ENCODE measurements around the gene FAM168A.

Gene FAM168A

DNA sequence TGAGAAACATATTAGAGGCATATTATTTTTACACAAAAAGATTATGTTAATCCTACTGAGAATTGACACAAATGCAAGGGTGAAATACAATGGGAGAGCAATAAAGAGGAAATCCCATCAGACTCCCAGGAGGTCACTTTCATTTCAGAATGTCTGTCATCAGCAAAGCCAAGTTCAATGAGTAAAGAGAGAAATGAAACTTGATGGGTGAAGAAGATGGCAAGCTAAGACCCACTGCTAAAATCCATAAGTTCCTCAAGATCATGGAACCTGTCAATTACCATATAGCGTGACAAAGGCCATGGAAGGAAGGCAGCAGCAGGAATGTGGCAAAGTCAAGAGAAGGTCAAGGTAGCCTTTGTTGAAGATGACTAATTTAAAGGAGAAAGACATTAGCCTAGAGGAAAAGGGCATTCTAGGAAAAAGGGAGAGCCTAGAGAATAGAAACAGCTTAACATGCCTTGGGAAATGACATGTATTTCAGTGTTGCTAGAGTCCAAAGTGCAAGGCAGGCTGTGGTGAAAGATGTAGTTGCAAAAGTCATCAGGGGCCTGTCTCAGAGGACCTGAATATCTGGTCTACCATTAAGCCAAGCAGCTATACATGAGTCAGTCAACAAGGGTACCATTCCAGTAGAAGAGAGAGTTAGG lies 43.1 kb downstream of the FAM168A start:
- no peak for DNase-seq

DNA sequence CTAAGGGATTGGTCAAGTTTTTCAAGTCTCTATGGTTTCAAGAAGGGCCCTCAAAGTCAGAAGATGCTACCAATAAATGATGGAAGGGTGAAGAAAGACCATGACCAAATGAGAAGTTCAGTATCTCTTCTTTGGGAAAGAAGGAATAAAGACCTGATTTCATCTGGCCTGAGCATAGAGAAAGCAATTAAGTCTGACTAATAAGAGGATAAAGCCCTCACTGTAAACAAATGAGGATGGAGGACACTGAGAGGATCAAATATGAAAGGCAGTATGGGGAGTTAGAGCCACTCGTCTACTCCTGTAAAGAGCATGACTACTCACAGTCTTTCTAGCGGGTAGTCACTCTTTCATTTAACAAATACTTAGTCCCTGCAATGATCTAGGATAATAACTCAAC lies 44.6 kb downstream of the FAM168A start:
- DNase-seq = no peak

DNA sequence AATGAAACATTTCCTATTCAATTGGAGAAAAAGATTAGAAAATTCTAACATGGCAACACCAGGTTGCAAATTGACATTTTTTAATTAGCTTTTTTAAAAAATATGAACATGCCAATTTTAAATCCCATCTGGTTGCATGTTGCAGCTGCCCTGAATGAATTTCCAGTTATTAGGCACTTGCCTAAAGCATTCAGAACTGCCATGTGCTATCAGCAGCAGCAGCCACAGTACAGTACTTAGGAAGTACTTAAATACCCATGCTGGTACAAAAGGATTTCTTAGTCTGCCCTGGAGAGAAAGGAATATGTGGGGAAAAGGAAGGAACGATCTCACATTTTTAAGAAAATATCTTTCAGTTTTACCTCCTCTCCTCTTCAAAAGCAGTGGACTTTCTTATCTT lies 46.2 kb downstream of the FAM168A start:
- DNase-seq = no peak

DNA sequence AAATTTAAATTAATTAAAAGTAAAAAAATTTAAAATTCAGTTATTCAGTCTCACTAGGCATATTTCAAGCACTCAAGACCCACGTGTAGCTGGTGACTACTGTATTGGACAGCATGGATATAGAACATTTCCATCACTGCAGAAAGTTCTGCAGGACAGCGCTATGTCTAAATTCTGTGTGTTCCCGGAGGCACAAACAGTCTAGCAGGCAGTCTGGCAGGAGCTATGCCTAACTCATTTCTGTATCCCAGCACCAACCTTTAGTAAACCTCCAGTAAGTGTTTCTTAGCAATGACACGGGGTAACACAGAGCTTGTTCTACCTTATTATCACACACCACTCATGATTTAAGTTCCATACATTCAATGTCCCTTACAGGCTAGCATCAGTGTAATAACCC lies 48.5 kb downstream of the FAM168A start:
- DNase-seq = no peak

DNA sequence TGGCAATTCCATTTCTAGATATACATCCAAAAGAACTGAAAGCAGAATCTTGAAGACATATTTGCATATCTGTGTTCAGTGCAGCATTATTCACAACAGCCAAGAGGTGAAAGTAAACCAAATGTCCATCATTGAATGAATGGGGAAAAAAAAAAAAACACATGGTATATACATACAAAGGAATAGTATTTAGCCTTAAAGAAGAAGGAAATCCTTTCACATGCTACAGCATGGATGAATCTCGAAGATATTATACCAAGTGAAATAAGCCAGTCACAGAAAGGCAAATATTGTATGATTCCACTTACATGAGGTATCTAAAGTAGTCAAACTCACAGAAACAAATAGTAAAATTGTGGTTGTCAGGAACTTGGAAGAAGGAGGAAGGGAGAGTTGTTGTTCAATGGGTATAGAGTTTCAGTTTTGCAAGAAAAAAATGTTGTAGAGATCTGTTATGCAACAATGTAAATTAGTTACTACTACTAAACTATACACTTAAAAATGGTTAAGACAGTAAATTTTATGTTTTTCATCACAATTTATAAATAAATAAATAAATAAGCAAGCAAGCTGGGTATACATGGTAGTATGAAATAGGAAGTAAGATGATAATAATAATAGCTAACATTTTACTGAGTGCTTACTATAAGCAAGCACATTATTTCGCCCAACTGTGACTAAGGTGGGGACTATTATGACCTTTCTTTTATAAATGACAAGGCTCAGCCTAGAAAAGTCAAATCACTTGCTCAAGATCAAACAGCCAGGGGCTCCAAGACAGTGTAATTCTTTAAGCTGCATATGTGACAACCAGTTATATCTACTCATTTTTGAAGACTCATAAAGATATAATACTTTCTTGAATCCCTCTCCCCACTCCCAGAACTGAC lies 50.0 kb downstream of the FAM168A start:
- DNase-seq = no peak

DNA sequence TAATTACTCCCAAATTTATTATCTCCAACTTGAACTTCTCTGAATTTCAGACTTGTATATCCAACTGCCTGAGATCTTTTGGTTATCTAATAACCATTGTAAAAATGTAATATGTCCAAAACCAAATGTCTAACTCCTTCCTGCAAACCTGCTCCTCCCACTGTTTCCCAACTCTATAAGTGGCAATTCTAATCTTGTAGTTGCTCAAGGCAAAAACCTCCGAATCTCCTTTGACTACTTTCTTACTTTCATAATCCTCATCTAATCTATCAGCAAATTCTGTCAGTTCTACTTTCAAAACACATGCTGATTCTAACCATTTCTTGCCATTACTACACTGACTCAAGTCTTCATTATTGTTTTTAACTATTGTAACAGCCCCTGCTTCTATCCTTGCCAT lies 55.7 kb downstream of the FAM168A start:
- no peak for DNase-seq

DNA sequence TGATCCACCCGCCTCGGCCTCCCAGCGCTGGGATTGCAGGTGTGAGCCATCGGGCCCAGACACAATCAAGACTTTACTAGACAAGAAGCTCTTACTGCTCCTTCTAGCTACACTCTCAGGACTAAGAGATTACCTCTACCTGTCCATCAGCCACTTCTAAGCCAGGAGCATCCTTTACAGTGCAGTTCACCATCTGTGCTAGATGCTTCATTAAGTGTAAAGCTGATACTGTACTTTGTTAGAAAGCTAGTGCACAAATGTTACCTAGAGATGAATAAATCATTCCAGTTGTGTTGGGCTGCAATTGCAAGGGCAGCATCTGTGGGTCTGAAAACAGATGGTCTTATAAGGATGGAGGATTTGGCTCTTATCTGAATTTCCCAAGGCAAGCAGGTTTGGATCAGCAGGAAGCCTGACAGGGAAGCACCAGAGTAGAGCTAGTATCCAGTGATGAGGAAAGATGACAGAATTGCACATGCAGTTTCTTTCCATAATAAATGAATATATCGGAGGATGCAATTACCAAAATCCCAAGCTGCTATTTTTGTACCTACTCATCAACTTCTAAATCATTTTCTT lies 58.3 kb downstream of the FAM168A start:
- DNase-seq = no peak

DNA sequence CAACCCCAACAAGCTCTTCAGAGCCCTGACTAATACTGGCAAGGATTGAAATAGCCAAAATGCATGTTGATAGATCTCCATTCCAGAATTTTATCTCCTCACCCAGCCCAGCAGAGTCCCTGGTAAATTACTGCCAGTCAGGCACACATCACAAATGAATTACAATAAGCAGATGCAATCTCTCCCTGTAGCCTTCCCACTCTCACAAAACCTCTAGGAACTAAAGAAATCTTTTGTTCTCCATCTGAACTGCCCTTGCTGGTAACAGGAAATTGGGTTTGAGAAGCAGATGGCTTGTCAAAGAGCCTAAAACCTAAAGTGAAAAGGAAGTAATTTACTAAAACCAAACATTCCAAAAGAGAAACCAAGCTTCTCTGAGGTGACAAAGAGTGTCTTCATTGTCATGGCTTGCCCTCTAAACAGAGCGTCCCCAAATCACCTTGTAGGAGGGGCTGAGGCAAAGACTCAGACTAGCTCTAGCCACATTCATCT lies 59.5 kb downstream of the FAM168A start:
- DNase-seq = no peak

DNA sequence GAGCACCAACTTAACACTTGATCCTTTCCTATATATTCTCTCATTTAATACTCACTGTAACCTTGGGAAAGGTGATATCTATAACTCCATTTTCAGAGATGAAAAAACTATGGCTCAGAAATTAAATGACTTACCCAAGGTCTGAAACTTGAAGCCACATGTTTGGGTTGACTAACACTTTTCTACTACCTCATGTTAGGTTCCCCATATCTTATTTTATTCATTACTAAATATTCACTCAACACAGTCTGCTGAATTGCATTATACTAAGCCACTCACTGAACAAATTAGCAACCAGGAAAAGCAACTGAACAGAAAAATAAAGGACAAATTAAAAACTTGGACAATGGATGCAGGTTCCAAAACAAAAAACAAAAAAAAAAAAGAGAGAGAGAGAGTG lies 59.9 kb downstream of the FAM168A start:
- no peak for DNase-seq

DNA sequence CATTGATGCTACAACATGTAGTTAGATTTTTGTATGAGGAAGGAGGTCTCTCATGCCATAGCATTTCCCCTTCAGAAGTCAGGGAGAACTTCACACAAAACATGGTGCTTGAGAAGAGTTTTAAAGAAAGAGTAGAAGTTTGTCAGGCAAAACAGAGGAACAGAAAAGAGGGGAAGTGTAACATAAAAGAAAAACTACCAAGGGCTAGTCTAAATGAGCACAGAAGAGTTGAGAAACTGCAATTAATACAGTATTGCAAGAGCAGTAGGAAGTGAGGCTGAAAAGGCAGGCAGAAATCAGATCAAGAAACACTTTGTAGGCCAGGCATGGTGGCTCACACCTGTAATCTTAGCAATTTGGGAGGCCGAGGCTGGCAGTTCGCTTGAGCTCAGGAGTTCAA lies 61.0 kb downstream of the FAM168A start:
- no peak for DNase-seq

DNA sequence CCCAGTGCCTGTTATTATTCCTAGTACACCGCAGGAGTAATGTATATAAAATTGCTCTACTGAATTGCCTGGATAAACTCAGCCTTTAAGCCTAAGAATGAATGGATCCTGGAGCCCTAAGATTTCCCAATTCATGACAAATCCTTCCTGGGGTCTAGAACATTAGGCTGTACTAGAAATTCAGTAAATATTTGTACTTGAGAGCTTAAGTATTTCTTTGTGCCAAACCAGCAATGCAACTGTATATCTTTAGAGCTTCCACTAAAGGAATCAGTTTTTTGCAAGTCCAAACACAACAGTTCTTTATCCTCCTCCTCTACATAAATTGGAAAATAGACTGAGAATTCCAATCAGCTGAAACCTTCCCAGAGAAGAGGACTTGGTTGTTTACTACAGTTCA lies 65.6 kb downstream of the FAM168A start:
- DNase-seq = no peak

DNA sequence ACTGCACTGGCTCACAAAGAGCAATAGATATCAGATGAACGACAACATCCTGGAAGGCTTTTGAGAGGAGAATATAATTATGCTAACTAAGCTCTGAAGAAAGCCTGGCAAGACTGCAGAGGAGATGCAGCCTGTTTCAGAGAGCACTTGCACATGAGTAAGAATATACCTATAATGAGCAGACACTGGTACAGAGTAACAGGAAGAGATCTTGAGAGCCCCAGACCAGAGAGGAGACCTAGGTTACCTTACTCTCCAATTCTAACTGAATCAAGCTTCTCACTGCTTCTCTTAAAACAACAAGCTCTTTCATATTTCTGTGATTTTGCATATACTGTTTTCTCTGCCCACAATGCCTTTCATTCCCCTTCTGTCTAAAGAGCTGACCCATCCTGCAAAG lies 66.5 kb downstream of the FAM168A start:
- DNase-seq = no peak

DNA sequence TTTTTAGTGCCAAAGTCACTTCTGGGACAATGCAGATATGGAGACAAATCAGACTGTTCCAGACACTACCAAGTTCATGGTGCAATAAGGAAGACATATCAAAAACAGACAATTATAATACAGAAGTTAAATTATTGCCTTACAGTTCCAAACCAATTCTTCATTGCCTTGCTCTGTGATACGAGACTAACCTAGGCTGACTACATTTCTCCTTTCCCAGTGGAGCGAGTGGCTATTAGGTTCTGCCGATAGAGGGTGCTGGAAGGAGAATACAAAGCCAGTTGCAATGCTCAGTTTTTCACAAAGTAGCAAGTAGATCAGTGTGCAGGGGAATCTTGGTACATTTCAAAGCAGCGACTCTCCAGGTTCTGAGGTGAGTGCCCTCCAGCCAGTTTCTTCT lies 67.8 kb downstream of the FAM168A start:
- no peak for DNase-seq

DNA sequence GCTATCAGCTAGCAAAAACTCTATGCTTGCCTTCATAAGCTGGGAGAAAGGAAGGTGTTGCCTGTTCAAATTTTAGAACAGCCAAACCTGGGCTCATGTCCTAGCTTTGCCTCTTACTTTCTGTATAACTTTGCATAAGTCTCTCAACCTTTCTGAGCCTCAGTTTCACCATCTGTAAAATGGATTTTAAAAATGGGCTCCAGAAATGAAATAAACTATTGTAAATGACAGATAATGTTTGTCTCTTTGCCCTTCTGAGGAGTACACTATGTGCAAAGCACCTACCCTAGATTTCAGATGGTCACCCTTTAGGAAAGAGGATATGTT lies 68.7 kb downstream of the FAM168A start:
- DNase-seq = no peak

DNA sequence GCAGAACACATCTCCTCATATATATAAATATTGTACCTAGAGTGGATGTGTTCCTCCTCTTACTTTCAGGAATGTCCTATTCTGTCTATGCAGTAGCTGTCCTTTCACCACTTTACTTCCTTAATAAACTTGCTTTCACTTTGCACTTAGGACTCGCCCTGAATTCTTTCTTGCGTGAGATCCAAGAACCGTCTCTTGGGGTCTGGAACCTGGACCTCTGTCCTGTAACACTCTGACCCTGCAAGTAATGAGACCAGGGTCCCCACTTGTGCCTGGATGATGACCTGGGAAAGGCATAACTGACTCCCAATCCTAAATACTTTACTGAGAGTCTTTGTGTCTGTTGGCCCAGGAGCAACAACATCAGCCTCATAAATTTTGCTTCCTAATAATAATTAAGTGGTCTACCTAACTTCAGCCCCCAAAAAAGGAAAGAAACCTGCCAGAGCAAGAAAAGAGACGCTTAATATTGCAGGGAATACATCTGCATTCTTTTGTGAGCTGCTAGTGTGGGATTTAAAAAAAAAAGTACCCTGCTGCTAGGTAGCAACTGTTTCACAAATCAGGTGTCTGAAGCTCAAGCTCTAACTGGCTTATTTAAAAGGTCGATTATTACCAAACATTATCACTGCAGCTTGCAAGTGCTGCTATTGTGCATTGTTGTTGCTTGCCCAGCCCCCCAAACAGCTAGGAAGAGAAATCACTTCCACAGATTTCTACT lies 69.3 kb downstream of the FAM168A start:
- DNase-seq = no peak

DNA sequence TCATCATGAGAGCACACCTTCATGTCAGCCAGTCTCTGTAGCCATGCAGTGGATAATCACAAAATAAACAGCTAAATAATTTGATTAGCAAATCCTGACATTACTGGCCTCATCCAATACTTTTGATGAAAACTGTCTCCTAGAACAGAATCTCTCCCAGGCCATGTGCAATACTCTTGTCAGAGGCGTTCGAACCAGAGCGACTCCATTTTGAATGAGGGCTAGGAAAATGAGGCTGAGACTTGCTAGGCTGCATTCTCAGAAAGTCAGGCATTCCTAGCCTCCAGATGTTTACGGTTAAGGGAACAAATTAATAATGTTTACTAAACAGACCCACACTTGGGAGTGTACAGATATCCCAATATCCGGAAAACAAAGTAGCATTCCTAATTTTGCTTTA lies 69.9 kb downstream of the FAM168A start:
- no peak for DNase-seq

DNA sequence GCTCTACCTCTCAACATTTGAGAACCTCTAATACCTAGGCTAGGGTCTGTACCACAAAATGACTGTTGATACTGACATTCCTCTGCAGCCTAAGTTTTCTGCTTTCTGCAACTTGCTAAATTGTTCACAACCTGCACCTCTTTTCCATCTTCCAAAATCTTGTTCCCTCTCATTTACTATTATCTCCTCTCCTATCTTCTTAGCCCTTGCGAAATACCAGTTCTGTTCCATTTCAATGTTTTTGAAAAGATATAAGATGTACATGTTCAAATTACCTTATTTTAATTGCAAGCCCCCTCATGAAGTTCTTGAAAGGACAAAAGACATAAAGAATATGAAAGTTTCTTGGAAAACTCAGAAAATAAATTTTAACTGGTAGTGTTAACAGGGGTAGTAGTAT lies 72.3 kb downstream of the FAM168A start:
- no peak for DNase-seq

DNA sequence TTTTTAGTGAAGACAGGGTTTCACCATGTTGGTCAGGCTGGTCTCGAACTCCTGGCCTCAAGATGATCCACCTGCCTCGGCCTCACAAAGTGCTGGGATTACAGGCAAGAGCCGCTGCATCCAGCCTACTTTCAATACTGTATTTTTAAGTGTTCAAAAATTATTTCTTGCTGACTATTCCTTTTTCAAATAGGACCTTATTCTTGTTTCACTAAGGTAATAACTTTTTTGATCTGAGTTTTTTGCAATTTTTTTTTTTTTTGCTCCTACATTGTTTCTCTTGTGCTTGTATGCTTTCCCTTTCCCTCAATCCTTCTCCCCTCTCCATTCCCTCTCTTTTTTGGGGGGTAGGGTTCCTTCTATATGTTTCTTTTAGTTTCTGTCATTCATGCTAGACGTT lies 73.1 kb downstream of the FAM168A start:
- DNase-seq = no peak

DNA sequence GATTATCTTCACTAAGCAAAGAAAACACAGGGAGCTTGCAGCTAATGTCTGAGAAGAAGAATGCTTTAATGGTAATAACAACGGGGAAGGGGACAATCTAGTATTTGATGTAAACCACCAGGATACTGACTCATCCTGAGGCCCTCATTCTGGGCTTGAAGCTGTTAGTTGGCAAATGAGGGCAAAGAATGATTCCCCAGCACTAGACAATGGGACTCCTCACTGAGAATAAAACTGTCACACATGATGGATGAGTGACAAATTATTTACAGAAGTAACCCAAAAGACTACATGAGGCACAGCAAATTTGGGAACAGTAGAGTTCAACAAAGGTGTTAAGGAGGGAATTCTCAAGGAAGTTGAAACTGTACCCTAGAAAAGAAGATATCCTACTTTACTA lies 76.3 kb downstream of the FAM168A start:
- no peak for DNase-seq

DNA sequence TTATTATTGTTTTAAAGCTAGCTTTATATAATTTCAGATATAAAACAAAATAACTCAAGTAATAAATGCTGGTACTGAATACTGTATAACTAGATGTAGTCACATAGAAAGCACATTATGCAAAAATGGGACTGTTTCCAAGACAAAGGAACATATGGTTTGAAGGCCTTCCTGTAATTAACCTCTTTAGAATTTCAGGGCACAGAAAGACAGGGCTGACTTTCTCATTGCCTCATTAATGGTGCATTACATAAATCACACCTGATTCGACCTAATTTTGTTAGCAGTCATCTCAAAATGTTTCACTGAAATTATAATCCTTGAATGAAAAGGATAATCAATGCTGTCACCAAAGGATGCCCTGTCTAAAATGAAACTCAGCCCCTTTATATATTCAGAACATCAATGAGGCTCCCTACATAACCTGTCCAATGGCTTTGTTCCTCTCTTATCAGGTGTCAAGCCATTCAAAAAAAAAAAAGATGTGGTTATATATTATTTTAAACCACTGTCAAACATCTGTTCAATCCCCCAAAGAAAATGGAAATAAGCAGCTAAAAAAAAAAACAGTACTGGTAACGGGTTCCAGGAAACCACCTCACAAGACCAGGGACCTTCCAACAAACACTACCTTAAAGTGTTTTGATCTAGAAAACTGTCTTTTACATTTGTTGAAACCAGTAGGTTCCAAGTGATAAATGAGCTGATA lies 77.4 kb downstream of the FAM168A start:
- DNase-seq = no peak

DNA sequence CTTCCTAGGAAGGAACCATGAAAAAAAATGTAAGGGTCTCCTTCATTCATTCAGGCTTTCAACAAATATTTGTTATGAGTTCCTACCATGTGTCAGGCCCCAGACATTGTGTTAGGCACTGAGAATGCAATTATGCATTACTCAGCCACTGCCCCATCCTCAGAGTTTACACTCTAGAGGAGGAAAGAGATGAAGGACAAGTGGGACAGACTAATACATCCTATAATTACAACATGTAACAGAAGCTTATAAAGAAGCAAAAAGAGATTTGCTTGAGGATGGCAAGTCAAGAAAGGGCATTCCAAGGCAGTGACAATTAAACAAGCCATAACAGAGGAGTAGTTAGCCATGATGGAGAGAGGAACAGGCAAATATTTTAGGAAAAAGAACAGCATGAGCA lies 78.6 kb downstream of the FAM168A start:
- DNase-seq = no peak

DNA sequence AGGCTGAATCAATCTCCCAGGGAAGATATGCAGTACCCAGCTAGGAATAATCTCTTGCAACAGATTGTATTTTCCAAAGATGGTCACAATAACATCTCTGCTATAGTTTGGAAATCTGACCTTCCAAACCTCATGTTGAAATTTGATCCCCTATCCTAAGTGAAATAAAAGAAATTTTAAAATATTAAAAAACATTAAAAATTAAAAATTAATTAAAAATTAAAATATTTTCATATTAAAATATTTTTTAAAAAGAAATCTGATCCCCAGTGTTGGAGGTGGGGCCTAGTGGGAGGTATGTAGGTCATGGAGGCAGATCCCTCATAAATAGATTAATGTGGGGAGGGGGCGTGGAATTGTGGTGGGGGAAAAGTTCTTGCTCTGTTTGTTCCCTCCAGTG lies 79.7 kb downstream of the FAM168A start:
- DNase-seq = no peak

DNA sequence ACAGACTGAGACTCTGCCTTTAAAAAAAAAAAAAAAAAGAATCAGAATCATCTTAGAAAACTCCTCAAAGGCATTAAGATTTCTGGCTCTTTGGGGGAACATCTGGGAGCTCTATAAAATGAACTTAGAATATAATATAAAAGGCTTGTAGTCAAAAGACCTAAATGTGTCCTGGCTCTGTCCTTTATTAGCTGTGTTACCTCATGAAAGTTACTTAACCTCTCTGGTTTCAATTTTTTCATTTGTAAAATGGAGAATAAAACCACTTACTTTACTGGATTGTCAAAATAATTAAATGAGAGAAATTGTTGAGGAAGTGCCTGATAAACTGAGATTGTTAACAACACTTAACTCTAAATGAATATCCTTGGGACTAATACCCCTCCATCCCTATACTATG lies 81.8 kb downstream of the FAM168A start:
- DNase-seq = no peak
